ENCODE measurements around the gene SPATA2L.
"Not testable (repeated sequence)": the region's sequence is repeated elsewhere in the genome, so short reads cannot be mapped to it uniquely, and the experiment has no call there.

SPATA2L gene

DNA sequence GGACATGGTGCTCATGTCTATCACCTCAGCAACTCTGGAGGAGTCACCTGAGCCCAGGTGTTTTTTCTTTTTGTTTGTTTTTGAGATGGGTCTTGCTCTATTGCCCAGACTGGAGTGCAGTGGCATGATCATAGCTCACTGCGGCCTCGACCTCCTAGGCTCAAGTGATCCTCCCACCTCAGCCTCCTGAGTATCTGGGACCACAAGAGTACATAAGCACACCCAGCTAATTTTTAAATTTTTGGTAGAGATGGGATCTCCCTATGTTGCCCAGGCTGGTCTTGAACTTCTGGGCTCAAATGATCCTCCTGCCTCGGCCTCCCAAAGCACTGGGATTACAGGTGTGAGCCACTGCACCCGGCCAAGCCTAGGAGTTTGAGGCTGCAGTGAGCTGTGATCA lies 11.9 kb downstream of the SPATA2L start:
- not testable (repeated sequence) for DNase-seq (ENCODE audit: low read depth)

GRCh38 chr16:89689142-89689541 lies 12.4 kb downstream of the SPATA2L start:
- no peak for DNase-seq (ENCODE audit: low read depth)

DNA sequence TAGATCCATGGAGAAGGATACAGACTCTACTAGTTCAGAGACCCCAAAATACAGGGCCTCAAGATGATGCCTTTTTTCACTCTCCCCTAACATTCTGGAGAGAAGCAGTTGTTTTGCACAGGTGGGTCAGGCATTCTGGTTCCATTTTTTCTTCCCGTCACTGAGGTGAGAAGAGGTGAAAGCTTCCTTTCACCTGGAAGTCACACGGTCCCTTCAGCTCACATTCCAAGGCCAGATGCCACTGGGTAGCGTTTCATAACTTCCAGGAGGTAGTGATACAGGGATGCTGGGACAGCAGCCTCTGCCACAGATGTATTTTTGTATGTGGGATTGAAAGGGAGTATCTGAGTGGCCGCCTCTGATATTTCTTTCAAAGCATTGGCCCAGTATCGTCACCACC lies 13.1 kb downstream of the SPATA2L start:
- no peak for DNase-seq (ENCODE audit: low read depth)

DNA sequence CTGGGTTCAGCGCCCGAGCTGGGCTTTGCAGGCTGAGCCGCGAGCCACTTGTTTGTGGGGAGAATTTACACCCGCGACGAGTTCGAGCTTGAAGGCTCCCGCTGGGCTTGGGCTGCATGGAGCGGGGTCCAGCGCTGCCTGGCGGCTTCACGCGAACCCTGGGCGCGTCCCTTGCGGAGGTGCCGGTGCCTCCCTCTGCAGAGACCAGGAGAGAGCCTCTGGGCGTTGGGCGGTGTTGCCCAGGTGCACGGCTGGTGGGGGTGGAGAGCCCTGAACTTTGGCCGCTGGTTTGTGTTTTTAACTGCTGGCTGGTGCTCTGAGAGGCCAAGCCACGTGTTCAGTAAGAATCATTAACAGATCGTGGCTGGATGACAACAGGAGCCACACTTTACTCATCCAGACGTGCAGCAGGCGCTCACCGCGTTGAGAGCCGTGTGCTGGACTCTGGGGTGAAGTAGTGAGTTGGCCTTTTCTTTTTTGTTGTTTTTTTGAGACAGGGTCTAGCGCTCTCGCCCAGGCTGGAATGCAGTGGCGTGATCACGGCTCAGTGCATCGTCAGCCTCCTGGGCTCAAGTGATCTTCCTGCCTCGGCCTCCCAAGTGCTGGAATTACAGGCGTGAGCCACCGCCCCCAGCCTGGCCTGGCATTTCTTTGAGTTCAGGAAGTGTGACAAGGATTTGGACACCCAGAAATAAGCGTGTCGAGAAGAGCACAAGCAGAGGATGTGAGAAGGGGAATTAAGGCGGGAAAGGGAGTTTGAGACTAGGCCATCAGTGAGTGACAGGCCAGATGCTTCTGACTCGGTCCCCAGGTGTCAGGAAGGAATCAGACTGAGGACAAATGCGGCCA lies 14.2 kb downstream of the SPATA2L start:
- DNase-seq (ENCODE audit: low read depth), result no peak

- DNase-seq (ENCODE audit: low read depth), result peak; percentile 70
Measured at GRCh38 chr16:89686520-89687091, 14.9 kb downstream of the SPATA2L start, which contains the start of gene CDK10. TSS of gene CDK10 (plus strand) at chr16:89686689. CDS start at chr16:89686711, 22 bp downstream.

- DNase-seq (ENCODE audit: low read depth), result no peak
Measured at GRCh38 chr16:89685916-89686315, 15.6 kb downstream of the SPATA2L start.

GRCh38 chr16:89678258-89678657 lies 23.2 kb downstream of the SPATA2L start:
- no peak for DNase-seq (ENCODE audit: low read depth)

DNA sequence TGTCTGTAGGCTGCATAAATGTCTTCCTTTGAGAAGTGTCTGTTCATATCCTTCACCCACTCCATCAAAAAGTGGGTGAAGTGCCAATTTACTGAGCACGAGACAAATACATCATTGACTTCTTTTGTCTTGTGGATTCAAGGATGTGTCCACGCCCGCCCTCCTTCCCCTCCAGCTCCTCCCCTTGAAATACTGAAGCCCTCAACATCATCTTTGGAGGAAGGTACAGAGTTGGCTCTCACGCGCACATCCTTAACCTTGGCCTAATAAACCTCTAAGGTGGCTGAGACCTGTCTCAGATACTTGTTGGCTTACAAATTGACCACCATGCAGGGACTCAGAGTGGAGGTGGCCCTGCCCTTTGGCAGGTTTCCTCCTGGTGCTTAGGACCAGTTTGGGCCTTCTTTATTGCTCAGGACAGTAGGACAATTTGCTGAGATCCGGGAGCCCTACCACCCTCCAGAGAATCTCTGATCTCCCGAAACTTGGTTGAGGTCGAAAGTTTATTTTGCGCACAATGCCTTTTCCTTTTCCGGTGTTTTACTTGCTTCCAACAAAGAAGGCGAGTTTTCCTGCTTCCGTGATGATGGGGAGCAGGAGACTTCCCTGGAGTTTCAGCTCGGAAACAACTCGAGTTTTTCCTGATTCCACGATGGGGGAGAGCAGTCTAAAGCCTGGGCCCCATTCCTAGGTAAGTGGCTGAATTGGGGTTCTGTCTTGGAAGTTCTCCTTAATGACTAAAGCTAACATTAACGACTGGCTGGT lies 29.1 kb downstream of the SPATA2L start:
- DNase-seq (ENCODE audit: low read depth), result no peak

DNA sequence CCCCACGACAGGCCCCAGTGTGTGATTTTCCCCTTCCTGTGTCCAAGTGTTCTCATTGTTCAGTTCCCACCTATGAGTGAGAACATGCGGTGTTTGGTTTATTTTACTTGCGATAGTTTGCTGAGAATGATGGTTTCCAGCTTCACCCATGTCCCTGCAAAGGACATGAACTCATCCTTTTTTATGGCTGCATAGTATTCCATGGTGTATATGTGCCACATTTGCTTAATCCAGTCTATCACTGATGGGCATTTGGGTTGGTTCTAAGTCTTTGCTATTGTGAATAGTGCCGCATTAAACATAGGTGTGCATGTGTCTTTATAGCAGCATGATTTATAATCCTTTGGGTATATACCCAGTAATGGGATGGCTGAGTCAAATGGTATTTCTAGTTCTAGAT lies 29.9 kb downstream of the SPATA2L start:
- not testable (repeated sequence) for DNase-seq (ENCODE audit: low read depth)

DNA sequence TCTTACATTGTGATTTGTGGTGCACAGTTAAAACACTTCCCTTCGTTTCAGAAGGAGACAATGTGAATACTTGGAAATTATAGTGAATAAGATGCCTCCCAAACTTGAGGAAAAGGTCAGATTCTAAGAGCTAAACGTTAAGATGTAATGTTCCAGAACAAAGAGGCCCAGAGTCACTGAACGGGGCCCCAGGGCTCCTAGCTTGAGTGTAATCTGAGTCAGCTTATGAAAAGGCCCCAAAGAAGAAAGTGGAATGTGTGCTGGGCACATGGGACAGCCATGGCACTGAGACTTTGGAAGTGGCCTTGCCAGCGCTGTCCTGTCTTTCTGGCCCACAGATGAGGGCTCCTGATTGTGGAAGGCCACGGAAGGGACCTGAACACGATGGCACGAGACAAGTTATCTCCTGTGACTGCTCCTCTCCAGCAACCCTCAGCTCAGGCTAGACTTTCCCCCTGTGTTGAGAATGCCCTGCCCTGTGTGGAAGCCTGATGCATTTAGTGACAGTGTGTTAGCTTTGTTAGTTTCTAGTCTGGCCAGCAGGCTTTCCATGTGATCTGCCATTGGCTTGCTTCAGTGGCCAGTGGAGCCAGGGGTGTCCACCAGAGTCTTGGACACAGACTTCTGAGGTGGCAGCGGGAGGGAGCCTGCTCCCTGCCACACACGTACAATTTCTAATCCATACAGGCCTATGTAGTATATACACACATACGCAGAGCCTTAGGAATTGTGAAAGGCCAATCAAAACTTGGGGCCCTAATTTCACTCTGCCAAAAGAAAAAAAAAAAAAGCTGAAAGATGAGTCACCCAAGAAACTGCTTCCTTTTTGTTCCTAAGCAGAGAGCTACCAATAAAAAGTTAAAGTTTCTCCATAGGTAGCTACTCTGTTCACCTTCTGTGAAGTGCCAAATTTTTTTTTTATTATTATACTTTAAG lies 30.7 kb downstream of the SPATA2L start:
- no peak for DNase-seq (ENCODE audit: low read depth)

GRCh38 chr16:89669755-89670154 lies 31.8 kb downstream of the SPATA2L start:
- DNase-seq (ENCODE audit: low read depth), result no peak

DNA sequence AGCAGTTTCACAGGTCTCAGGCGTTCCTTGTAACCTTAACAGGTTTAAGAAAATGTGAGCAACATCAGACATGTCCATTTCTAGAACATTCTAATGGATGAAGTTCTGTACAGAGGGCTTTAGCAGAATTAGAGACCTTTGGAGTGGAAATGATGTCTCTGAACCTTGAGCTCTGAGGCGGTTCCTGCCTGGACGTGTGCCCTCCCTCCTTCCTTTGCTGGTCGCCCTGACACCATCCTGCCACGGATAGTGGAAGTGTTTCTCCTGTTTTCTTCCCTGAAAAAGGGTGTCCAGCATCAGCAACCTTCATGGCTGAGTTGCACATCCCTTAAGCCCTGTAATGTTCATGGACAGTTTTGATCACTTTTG lies 32.7 kb downstream of the SPATA2L start:
- DNase-seq (ENCODE audit: low read depth), result no peak

- DNase-seq (ENCODE audit: low read depth), result no peak
Measured at GRCh38 chr16:89667633-89668032, 33.9 kb downstream of the SPATA2L start.

- not testable (repeated sequence) for DNase-seq (ENCODE audit: low read depth)
Measured at GRCh38 chr16:89667000-89667399, 34.5 kb downstream of the SPATA2L start.

- DNase-seq (ENCODE audit: low read depth), result not testable (repeated sequence)
Measured at GRCh38 chr16:89664238-89664637, 37.3 kb downstream of the SPATA2L start.

DNA sequence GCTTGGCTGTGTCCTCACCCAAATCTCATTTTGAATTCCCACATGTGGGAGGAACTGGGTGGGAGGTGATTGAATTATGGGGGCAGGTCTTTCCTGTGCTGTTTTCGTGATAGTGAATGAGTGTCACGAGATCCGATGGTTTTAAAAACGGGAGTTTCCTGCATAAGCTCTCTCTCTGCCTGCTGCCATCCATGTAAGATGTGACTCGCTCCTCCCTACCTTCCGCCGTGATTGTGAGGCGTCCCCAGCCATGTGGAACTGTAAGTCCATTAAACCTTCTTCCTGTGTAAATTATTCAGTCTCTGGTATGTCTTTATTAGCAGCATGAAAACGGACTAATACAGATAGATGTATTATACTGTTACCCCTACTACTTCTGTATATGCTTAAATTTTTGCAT lies 40.3 kb downstream of the SPATA2L start:
- no peak for DNase-seq (ENCODE audit: low read depth)

GRCh38 chr16:89660146-89660545 lies 41.4 kb downstream of the SPATA2L start:
- no peak for DNase-seq (ENCODE audit: low read depth)

GRCh38 chr16:89658221-89658879 lies 43.2 kb downstream of the SPATA2L start:
- no peak for DNase-seq (ENCODE audit: low read depth)

- DNase-seq (ENCODE audit: low read depth), result peak; percentile 63
Measured at GRCh38 chr16:89657442-89658220, 43.9 kb downstream of the SPATA2L start, which contains the start of the genes CHMP1A and SPATA33. TSS of gene CHMP1A (minus strand) at chr16:89657708. CDS start at chr16:89657588, 120 bp downstream. TSS of gene SPATA33 (plus strand) at chr16:89657836. CDS start at chr16:89657912, 76 bp downstream.
